GM21367 (cell line): Measurements from ENCODE around the gene GARS1.
"Not testable (repeated sequence)": the region's sequence is repeated elsewhere in the genome, so short reads cannot be mapped to it uniquely, and the experiment has no call there.

Experiments
- ATAC-seq: cut with Tn5 transposase; IDR thresholded peaks from one replicate; pipeline ENCODE4 v1.9.1; 2021; ENCODE audit not compliant: unreplicated experiment

Gene GARS1

DNA sequence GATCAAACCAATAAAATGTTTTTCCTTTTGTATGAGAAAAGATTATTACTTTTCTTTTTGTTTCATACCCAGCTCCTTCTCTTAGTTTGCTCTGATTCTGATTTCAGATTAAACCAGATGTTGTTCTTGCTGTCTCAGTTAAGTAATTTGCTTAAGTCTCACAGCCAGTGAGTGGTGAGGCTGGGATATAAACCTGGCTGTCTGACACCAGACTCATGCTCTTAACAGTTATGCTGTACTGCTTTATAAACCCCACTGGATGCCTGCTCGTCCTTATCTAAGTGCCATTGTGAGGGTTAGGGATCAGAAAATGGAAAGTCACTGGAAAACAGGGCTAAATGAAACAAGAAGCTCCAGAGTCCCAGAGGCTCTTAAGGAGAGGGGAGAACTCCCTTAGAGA, 24.3 kb downstream of the GARS1 start:
- ATAC-seq, result no peak

GRCh38 chr7:30625283-30625682, 30.6 kb downstream of the GARS1 start:
- no peak for ATAC-seq

DNA sequence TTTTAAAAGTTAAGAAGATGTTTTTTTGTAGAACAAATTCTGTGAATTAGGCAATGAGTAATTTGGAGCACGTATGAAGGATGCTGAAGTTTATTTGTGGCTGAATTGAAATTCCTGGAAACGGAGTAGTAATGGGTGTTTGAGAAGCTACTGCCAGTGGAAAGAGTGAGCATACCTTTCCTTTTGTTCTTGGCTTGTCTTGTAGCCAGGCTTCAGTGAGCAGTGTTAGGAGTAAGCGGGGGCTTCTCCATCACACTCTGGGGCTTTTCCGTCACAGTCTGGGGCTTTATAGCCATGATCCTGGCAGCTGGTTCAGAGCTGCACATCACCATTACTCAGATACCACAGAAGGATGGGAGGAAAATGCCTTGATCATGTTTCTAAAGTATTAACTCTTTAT, 32.3 kb downstream of the GARS1 start:
- no peak for ATAC-seq

DNA sequence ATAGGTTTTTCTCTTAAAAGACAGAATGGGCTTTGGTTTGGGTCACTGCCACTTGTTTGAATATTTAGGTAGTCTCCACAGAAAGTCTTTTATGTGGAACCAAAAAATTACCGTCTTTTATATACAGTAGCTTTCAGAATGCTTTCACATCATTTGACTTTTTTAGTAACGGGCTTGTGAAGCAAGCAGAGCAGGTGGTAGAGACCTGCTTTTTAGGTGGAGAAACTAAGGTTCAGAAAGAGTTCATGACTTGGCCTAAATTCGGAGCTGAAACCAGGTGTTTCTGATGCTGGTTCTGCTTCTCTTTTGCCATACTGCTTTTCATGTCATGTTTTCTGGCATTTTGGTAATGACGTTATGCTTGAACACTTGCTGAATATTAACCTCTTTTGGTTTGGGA, 36.3 kb downstream of the GARS1 start:
- no peak for ATAC-seq

DNA sequence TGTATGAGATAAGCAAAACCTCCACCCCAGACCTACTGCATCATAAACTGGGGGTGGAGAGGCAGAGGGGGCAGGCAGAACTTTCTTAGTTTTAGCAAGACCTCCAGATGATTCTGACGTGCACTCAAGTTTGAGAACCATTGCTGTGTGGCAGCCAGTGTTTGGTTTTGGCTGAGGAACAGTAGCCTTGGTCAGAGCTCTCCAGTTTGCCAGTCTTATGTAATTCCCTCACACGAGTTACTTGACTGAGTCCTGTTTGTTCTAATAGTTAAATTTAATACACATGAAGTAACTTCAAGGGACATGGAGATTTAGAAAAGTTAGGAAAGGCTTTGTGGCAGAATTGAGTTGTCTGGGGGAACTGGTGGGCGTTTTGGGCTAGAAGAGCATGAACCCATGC, 38.5 kb downstream of the GARS1 start:
- no peak for ATAC-seq

GRCh38 chr7:30634193-30634626, 39.5 kb downstream of the GARS1 start:
- ATAC-seq, result no peak

GRCh38 chr7:30634634-30635201, 40.0 kb downstream of the GARS1 start:
- no peak for ATAC-seq

DNA sequence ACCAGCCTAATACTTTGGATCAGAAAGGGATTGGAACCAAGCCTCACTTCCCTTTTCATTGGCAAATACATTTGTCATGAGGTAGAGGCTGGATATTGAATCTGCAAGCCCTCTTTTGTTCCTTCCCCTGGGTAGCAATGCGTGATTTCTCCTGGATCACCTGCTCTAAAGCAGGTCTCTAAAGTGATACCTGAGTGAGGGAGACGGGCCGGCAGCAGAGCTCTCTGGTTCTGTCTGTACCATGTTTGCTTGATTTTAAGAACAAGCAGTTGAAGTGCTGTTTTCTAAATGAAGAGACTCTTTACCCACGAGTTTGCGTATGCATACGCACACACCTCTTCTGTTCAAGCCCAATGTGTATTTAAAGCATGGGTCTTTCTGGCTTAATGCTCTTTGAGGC, 41.1 kb downstream of the GARS1 start:
- ATAC-seq, result no peak

- not testable (repeated sequence) for ATAC-seq
Measured at GRCh38 chr7:30642322-30642721, 47.6 kb downstream of the GARS1 start.

DNA sequence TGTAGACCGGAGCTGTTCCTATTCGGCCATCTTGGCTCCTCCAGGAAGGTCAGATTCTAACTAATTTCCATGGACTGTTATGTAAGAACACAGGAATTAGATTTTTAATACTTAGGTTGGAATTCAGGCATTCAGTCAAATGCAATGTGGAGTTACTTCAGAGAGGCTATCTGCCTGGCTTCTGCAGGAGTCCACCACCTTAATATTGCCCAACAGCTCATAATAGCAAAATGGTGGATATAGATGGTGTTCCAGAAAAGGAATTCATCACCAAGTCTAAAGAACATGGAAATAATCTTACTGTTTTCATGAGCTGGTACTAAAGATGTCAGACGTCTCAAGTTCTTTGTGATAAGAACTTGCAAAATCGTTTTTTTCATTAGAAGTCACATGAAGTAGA, 48.1 kb downstream of the GARS1 start:
- ATAC-seq, result no peak

GRCh38 chr7:30644286-30644955, 49.7 kb downstream of the GARS1 start:
- no peak for ATAC-seq

DNA sequence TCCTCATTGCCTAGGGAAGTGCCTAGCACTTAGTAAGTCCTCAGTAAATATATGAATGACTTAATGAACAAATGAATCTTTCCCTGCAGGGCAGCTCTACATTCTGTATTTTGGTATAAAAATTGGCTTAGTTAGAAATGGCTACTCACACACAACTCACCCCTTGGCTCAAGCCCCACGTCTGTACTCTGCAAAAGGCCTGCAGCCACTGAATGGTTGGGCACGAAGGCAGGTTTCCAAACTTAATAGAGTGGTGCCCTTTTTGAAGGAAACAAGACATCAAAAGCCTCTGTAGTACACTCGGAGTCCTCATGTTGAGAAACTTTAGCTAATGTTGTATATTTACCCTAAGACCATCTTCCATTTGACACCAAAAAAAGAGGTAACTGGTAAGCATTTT, 51.0 kb downstream of the GARS1 start:
- ATAC-seq, result no peak

DNA sequence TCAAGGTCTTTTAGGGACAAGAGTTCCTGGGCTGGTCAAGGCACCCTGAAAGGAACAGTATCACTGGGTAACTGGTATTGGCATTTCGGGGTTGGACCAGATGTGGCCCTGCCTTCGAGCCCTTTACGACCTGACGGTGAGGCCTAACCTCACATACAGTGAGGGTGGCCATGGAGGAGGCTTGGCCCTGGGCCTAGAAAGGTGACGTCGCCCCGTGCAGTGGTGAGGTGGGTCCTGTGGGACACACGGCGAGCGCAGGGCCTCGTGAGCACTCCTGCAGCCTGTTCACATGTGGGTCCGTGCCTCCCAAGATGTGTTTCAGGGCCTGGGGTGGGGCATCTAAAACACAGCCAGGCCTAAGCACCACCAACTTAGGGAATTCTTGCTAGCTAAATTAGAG, 51.5 kb downstream of the GARS1 start:
- ATAC-seq, result no peak

DNA sequence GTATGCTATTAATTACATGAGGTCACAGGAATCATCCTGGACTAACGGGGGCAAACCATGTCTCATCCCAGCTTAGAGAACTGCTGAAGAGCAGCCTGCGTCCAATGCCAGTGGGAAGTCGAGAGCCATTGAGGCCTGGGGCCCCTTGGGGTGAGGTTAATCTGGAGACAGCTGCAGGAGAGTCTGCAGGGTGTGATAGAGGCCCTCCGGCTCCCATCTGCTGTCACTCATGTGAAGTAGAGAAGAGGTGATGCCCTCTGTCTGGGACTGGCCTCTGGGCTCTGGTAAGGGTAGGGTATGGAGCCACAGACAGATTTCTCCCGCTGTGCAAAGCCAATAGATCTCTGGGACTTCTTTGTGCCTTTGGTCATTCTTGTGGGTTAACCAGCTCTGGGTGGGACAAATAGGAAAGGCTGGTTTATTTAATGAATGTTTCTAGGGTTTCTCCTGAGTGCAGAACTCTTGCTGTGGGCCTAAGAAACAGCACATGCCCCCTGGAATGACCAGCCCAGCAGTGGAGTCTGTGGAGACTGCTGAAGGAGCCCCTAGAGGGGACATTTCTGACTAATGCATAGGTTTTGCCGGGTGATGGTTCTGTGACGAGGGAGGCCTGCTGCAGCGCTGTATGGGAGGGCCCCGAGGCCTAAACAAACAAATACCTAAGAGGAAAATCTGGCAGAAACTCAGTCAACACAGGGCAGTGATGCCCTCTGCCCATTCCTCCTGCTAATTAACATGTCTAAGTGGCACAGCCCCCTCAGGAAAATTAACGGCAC, 53.1 kb downstream of the GARS1 start:
- no peak for ATAC-seq

- ATAC-seq, result no peak
Measured at GRCh38 chr7:30648744-30649540, 54.3 kb downstream of the GARS1 start.

DNA sequence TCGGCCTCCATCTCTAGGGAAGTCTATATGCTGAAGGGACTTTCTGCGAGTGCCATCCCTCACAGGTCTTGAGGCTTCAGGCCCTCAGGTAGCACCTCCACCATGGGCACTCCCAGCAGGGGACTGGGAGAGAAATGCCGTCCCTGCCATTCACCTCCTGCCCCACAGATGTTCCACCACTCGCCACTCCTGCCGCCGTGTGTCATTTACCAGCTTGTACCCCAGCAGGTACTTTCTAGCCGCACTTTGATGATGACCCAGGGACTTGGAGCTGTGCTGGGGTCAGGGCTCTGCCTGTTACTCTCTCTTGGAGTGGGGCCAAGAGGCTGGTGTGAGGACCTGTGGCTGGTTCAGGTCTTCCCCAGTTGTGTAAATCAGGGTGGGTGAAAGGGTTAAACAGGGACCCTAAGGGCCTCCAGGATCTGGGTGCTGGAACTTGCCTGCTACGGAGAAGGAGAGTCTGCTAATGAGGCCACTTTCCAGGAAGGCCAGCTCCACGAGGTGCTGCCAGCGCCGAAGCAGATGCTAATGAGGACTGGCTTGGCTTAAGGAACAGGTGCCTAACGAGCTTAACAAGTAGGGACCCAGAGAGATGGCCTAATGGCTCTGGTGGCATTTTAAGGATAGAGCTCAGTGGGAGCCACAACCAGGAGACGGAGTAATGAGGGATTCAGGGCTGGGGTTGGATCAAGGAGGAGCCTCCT, 55.2 kb downstream of the GARS1 start:
- no peak for ATAC-seq

DNA sequence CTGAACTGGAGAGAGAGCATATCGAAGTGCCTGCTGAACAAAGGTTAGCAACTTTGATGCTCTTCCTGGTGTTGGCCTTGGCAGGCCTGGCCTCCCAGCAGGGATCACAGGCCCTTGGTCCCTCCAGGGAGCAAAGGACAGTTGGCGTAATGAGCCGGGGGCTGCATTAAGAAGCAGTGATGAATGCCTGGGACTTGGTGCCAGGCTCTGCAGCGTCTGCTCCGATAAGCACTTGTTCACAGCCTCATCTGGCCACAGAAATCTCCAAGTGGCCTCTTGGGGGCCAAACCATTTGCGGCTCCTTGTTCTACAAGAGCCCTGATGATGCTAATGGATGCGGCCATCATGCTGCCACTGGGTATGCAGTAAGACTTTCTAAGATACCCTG, 55.7 kb downstream of the GARS1 start:
- ATAC-seq, result no peak

- ATAC-seq, result no peak
Measured at GRCh38 chr7:30652132-30652531, 57.5 kb downstream of the GARS1 start.

GRCh38 chr7:30652698-30653641, 58.3 kb downstream of the GARS1 start:
- ATAC-seq, result no peak
